Activated CD8-positive, alpha-beta T cell treated with anti-CD3 and anti-CD28 coated beads, Interleukin-2, amount 10 ng/mL, durations not matched to agents 7 days and 5 days (primary cell): Measurements from ENCODE around the gene PIK3CD. TPM values are rescaled to one million over a fixed set of nuclear protein-coding genes. Genes with fewer than 3 reads are reported as not detected.
A peak's percentile ranks its signal among the peaks of the same experiment; 100 is the strongest.
"Not testable (repeated sequence)": the region's sequence is repeated elsewhere in the genome, so short reads cannot be mapped to it uniquely, and the experiment has no call there.

Source experiments
- ATAC-seq: fragments of 150-1000 bp; cut with Tn5 transposase; one replicate; pipeline ENCODE4 v1.10.0; 2021; ENCODE audit warnings: moderate library complexity
- CTCF ChIA-PET: fragments of 350-600 bp; sonication (Branson Sonifier 250); formaldehyde crosslinking; loops from one replicate; lab custom pipeline; 2021; ENCODE audit warnings: antibody characterized with exemption; lab: Charles Lee
- POLR2A ChIA-PET: fragments of 350-600 bp; sonication (Branson Sonifier 250); formaldehyde crosslinking; loops from one replicate; lab custom pipeline; 2021; ENCODE audit warnings: antibody characterized with exemption; lab: Charles Lee
- DNase-seq: peaks from one replicate; pipeline ENCODE4 v3.0.0-alpha.2; 2020
- H3K27ac Mint-ChIP-seq: one replicate; pipeline ENCODE4 v1.8.0; 2021; ENCODE audit warnings: mild to moderate bottlenecking, mixed read lengths
- H3K27me3 Mint-ChIP-seq: one replicate; pipeline ENCODE4 v1.8.0; 2021; ENCODE audit warnings: low read depth, mixed read lengths
- H3K36me3 Mint-ChIP-seq: one replicate; pipeline ENCODE4 v1.8.0; 2021; ENCODE audit warnings: low read depth, mixed read lengths
- H3K4me1 Mint-ChIP-seq: one replicate; pipeline ENCODE4 v1.8.0; 2021; ENCODE audit warnings: low read depth, mixed read lengths
- H3K4me3 Mint-ChIP-seq: one replicate; pipeline ENCODE4 v1.8.0; 2021; ENCODE audit warnings: mild to moderate bottlenecking, mixed read lengths
- H3K9me3 Mint-ChIP-seq: one replicate; pipeline ENCODE4 v1.8.0; 2022; ENCODE audit warnings: mixed read lengths; ENCODE audit not compliant: insufficient read depth
- total RNA-seq, 2 experiments: library from RNA; stranded (reverse); gene quantifications; one replicate each; pipeline ENCODE4 v1.2.3, GENCODE V29; 2021

The PIK3CD gene
- total RNA-seq, 2 experiments from 2014 or later = 283 to 285 TPM

- H3K36me3 Mint-ChIP-seq = peaks cover 16% of the 10 kb centered on the region
- DNase-seq, H3K4me1 Mint-ChIP-seq, ATAC-seq, H3K9me3 Mint-ChIP-seq, H3K27me3 Mint-ChIP-seq, H3K27ac Mint-ChIP-seq, H3K4me3 Mint-ChIP-seq, POLR2A ChIA-PET: not testable (repeated sequence)
- CTCF ChIA-PET = interaction anchor here (0.6 kb wide), 1 partner anchor 134 kb away, joined by 3 read pairs; no protein-coding TSS in a partner anchor
These were observed 110.9 kb downstream of the PIK3CD start for GRCh38 chr1:9762446-9762845.

- H3K27ac Mint-ChIP-seq = no peak overlapping the region
- H3K4me3 Mint-ChIP-seq = no peak overlapping the region
- no peaks in the 10 kb centered on the region for H3K27me3 Mint-ChIP-seq
- CTCF ChIA-PET = no interaction called here
- POLR2A ChIA-PET = interaction anchor here (1.0 kb wide), 1 partner anchor 135 kb away, joined by 4 read pairs; no protein-coding TSS in a partner anchor
- H3K36me3 Mint-ChIP-seq = peaks cover 16% of the 10 kb centered on the region
- no peaks in the 10 kb centered on the region for H3K9me3 Mint-ChIP-seq
- ATAC-seq = no peak
- no peak for DNase-seq
- H3K4me1 Mint-ChIP-seq = peaks cover 11% of the 10 kb centered on the region
These were observed 112.4 kb downstream of the PIK3CD start for GRCh38 chr1:9763914-9764313.

GRCh38 chr1:9764550-9764949, 113.0 kb downstream of the PIK3CD start:
- no peak for ATAC-seq
- Mint-ChIP-seq H3K9me3 (no peaks in the 10 kb centered on the region), H3K36me3 (peaks cover 21% of the 10 kb centered on the region), H3K27me3 (no peaks in the 10 kb centered on the region), H3K27ac (peak overlapping the region; percentile 49), H3K4me1 (peaks cover 17% of the 10 kb centered on the region), H3K4me3 (no peak overlapping the region)
- DNase-seq = no peak
- ChIA-PET CTCF (no interaction called here), POLR2A (interaction anchor here (1.0 kb wide), 1 partner anchor 135 kb away, joined by 4 read pairs; no protein-coding TSS in a partner anchor)

GRCh38 chr1:9766759-9767442, 115.4 kb downstream of the PIK3CD start:
- ChIA-PET POLR2A (no interaction called here), CTCF (interaction anchor here (1.5 kb wide), 1 partner anchor 17 kb away, joined by 3 read pairs; no protein-coding TSS in a partner anchor)
- Mint-ChIP-seq H3K36me3 (peaks cover 20% of the 10 kb centered on the region), H3K4me1 (peaks cover 17% of the 10 kb centered on the region), H3K9me3 (no peaks in the 10 kb centered on the region), H3K27ac (no peak overlapping the region), H3K27me3 (no peaks in the 10 kb centered on the region), H3K4me3 (no peak overlapping the region)
- ATAC-seq (no peak), DNase-seq (no peak)

GRCh38 chr1:9767964-9768668, 116.6 kb downstream of the PIK3CD start:
- H3K36me3 Mint-ChIP-seq = peaks cover 28% of the 10 kb centered on the region
- H3K4me1 Mint-ChIP-seq = peaks cover 17% of the 10 kb centered on the region
- peak overlapping the region; percentile 55 for H3K27ac Mint-ChIP-seq
- DNase-seq (no peak), ATAC-seq (peak; percentile 35)
- no peaks in the 10 kb centered on the region for H3K9me3 Mint-ChIP-seq
- CTCF ChIA-PET = no interaction called here
- H3K27me3 Mint-ChIP-seq = no peaks in the 10 kb centered on the region
- POLR2A ChIA-PET = no interaction called here
- no peak overlapping the region for H3K4me3 Mint-ChIP-seq

GRCh38 chr1:9768983-9769382, 117.5 kb downstream of the PIK3CD start:
- CTCF ChIA-PET = no interaction called here
- DNase-seq = no peak
- no peak overlapping the region for H3K4me3 Mint-ChIP-seq
- POLR2A ChIA-PET = no interaction called here
- no peaks in the 10 kb centered on the region for H3K9me3 Mint-ChIP-seq
- peaks cover 14% of the 10 kb centered on the region for H3K4me1 Mint-ChIP-seq
- no peaks in the 10 kb centered on the region for H3K27me3 Mint-ChIP-seq
- H3K36me3 Mint-ChIP-seq = peaks cover 26% of the 10 kb centered on the region
- no peak overlapping the region for H3K27ac Mint-ChIP-seq
- no peak for ATAC-seq

GRCh38 chr1:9770298-9770697, 118.8 kb downstream of the PIK3CD start:
- ChIA-PET POLR2A (interaction anchor here (0.6 kb wide), 2 partner anchors 9 to 115 kb away, joined by 5 read pairs; no protein-coding TSS in a partner anchor), CTCF (no interaction called here)
- no peak overlapping the region for H3K4me3 Mint-ChIP-seq
- no peak for ATAC-seq
- no peaks in the 10 kb centered on the region for H3K27me3 Mint-ChIP-seq
- H3K27ac Mint-ChIP-seq = no peak overlapping the region
- H3K4me1 Mint-ChIP-seq = peaks cover 10% of the 10 kb centered on the region
- DNase-seq = no peak
- H3K9me3 Mint-ChIP-seq = no peaks in the 10 kb centered on the region
- peaks cover 24% of the 10 kb centered on the region for H3K36me3 Mint-ChIP-seq

GRCh38 chr1:9774712-9775679, 123.5 kb downstream of the PIK3CD start:
- peaks cover 26% of the 10 kb centered on the region for H3K36me3 Mint-ChIP-seq
- POLR2A ChIA-PET = interaction anchor here (0.9 kb wide), 1 partner anchor 121 kb away, joined by 4 read pairs; no protein-coding TSS in a partner anchor
- H3K27me3 Mint-ChIP-seq = no peaks in the 10 kb centered on the region
- no peaks in the 10 kb centered on the region for H3K4me1 Mint-ChIP-seq
- H3K27ac Mint-ChIP-seq = no peak overlapping the region
- H3K9me3 Mint-ChIP-seq = no peaks in the 10 kb centered on the region
- DNase-seq (no peak), ATAC-seq (no peak)
- no peak overlapping the region for H3K4me3 Mint-ChIP-seq
- CTCF ChIA-PET = interaction anchor here (1.1 to 1.3 kb wide), 2 partner anchors 9 to 160 kb away, joined by 3 read pairs; no protein-coding TSS in a partner anchor

- Mint-ChIP-seq H3K4me3 (no peak overlapping the region), H3K9me3 (no peaks in the 10 kb centered on the region), H3K27ac (no peak overlapping the region), H3K36me3 (peaks cover 23% of the 10 kb centered on the region), H3K27me3 (no peaks in the 10 kb centered on the region), H3K4me1 (peaks cover 2% of the 10 kb centered on the region)
- ATAC-seq (no peak), DNase-seq (no peak)
- ChIA-PET CTCF (no interaction called here), POLR2A (no interaction called here)
These were observed 125.2 kb downstream of the PIK3CD start for GRCh38 chr1:9776685-9777084.
